ENCODE measurements around the gene NHP2. TPM values are rescaled to one million over a fixed set of nuclear protein-coding genes. Genes with fewer than 3 reads are reported as not detected.

The NHP2 gene
- total and polyA plus RNA-seq, 10 of the 15 experiments (the other 5 are each of a cell fraction or from before 2014, with no cell fraction given), result 39.2 to 513 (median 198) TPM

- ChIA-PET POLR2A (no interaction called here), RAD21 (ENCODE audit: unreplicated experiment) (no interaction called here), SMC1A (ENCODE audit: uncharacterized antibody, unreplicated experiment) (no interaction called here), CTCF (no interaction called here)
- Histone ChIP-seq H3K27me3 (replicated peaks in 1 of 2; ENCODE audit: control insufficient read depth in 2 of 2, insufficient read depth in 2 of 2, low read length in 1 of 2) (peaks cover 0 to 5% of the 10 kb centered on the region in 2 experiments; a peak in 3 of 4 replicates), H3K27ac (ENCODE audit: control insufficient read depth, insufficient read depth) (no peak overlapping the region), H3K79me2 (ENCODE audit: control insufficient read depth, insufficient read depth, low read length) (no peaks in the 10 kb centered on the region), H3K4me1 (ENCODE audit: control insufficient read depth, insufficient read depth, low read length) (no peaks in the 10 kb centered on the region), H2AFZ (ENCODE audit: control insufficient read depth, low read depth, low read length) (no peak overlapping the region), H4K20me1 (ENCODE audit: control insufficient read depth, insufficient read depth) (no peaks in the 10 kb centered on the region), H3K9ac (ENCODE audit: control insufficient read depth, insufficient read depth, low read length) (no peak overlapping the region), H3K9me3 (replicated peaks; ENCODE audit: control insufficient read depth, insufficient read depth, low read length) (no peaks in the 10 kb centered on the region), H3K4me2 (ENCODE audit: control insufficient read depth, insufficient read depth) (no peak overlapping the region), H3K36me3 (ENCODE audit: control insufficient read depth in 2 of 2, insufficient read depth in 2 of 2, low read length in 1 of 2) (no peaks in the 10 kb centered on the region), H3K4me3 (no peak overlapping the region)
- no peak for FAIRE-seq
- no peak for DNase-seq (ENCODE audit: low read depth, low spot score)
- WGBS (ENCODE audit: insufficient coverage, insufficient replicate concordance, low lambda C conversion rate, missing lambda C conversion rate), result 0% methylated on average over 2 of the region's 2 CpGs
- BruUV-seq (replicated peaks), result no TSS peak
- intact Hi-C loops (cut with micrococcal nuclease; ENCODE audit: unreplicated experiment), result no loop called here
- in situ Hi-C loops (cut with MboI), result no loop called here
- no peak for ATAC-seq
- no peak for TF ChIP-seq HCFC1 (IDR thresholded peaks at IDR 0.05; ENCODE audit: low read length)
- no peak for TF ChIP-seq SIN3A (IDR thresholded peaks at IDR 0.05; ENCODE audit: low read depth, low read length)
- TF ChIP-seq BRCA1 (IDR thresholded peaks at IDR 0.05; ENCODE audit: low read depth, low read length), result no peak
- TF ChIP-seq ZBTB33 (IDR thresholded peaks at IDR 0.05), result no peak
- no peak for TF ChIP-seq ZNF207 (IDR thresholded peaks at IDR 0.05; ENCODE audit: borderline replicate concordance)
- no peak for TF ChIP-seq NR2C1 (IDR thresholded peaks at IDR 0.05)
- TF ChIP-seq NKRF (conservative IDR thresholded peaks at IDR 0.05), result no peak
- TF ChIP-seq WRNIP1 (IDR thresholded peaks at IDR 0.05; ENCODE audit: borderline replicate concordance, low read depth, low read length), result no peak
- no peak for TF ChIP-seq TARDBP (IDR thresholded peaks at IDR 0.05; ENCODE audit: borderline replicate concordance)
- TF ChIP-seq POLR2AphosphoS2 (IDR thresholded peaks at IDR 0.05; ENCODE audit: low read depth, low read length), result no peak
- no peak for TF ChIP-seq JUNB (IDR thresholded peaks at IDR 0.05)
- TF ChIP-seq ZZZ3 (IDR thresholded peaks at IDR 0.05; ENCODE audit: control insufficient read depth, insufficient read length, low read depth), result no peak
- TF ChIP-seq PRDM15 (CRISPR knock-in tag; IDR thresholded peaks at IDR 0.05), result no peak
- no peak for TF ChIP-seq USF1 (IDR thresholded peaks at IDR 0.05; ENCODE audit: borderline replicate concordance, extremely low read length, insufficient read depth, low read depth, low read length)
- TF ChIP-seq EGR1 (IDR thresholded peaks at IDR 0.05; ENCODE audit: borderline replicate concordance in 1 of 2, low read depth in 2 of 2, low read length in 2 of 2), result no peak
- TF ChIP-seq MTA2 (IDR thresholded peaks at IDR 0.05; ENCODE audit: low read depth), result no peak
- TF ChIP-seq ASH2L (IDR thresholded peaks at IDR 0.05; ENCODE audit: borderline replicate concordance, low read depth), result no peak
- no peak for TF ChIP-seq ZNF24 (IDR thresholded peaks at IDR 0.05)
Observed at GRCh38 chr5:178192244-178192643, 38.6 kb upstream of the NHP2 start.
